CD4-positive, alpha-beta T cell treated with Interleukin-21 for 1 hour (primary cell): ENCODE results near the gene VIT.
"Not testable (repeated sequence)": the region's sequence is repeated elsewhere in the genome, so short reads cannot be mapped to it uniquely, and the experiment has no call there.

ENCODE experiments used
- DNase-seq: peaks from one replicate; pipeline ENCODE4 v3.0.0-alpha.2; 2020

The VIT gene

GRCh38 chr2:36809069-36809445 lies 112.5 kb downstream of the VIT start:
- DNase-seq = no peak

DNA sequence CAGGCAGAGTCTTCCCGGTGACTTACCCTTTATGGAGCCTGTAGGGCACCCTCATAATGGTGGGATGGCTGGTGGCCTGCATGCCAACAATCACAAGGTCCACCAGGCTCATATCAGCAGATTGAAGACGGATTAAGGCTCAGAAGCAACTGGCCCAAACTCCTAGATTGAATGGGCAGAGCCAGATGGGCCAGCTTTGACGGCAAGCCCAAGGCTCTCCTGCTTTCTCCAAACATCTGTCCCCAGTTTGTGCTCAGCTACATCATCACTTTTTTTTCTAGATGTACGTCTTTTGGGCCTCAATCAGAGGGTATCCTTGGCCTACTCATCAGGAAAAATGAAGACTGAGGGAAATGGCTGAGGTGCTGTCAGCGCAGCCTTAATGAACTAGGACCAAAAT lies 114.6 kb downstream of the VIT start:
- DNase-seq = no peak

GRCh38 chr2:36812196-36812595 lies 115.7 kb downstream of the VIT start:
- no peak for DNase-seq

- no peak for DNase-seq
Measured at GRCh38 chr2:36818542-36818941, 122.0 kb downstream of the VIT start.

- DNase-seq = no peak
Measured at GRCh38 chr2:36819095-36819711, 122.7 kb downstream of the VIT start.

DNA sequence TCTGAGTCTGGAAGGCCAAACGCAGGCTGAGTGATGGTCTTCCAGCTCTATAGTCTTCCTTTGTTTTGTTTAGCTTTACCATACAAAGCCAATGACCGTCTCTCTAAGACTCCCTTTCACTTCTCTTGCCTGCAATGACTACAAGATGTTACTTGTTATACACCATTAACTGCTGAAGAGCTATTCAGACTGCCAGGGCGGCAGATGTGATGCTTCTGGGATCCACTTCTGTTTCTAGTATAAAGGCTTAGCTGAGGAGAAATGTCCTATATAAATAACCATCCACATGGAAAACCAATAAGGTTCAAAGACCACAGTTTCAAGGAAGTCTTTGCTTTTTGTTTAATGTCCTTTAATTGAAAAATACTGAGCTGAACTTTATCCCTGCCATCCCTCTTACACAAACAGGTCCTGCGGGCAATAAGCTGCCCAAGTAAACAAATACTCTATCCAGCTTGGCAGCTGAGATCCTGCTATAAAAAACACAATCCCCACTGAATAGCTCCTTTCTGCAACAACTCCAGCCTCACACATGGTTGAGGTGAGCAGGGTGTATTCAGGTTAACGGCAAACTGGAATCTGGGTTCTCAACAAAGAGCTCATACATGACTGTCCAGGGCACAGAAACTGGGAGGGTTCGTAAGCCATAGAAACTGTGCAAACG lies 124.6 kb downstream of the VIT start:
- DNase-seq = no peak

DNA sequence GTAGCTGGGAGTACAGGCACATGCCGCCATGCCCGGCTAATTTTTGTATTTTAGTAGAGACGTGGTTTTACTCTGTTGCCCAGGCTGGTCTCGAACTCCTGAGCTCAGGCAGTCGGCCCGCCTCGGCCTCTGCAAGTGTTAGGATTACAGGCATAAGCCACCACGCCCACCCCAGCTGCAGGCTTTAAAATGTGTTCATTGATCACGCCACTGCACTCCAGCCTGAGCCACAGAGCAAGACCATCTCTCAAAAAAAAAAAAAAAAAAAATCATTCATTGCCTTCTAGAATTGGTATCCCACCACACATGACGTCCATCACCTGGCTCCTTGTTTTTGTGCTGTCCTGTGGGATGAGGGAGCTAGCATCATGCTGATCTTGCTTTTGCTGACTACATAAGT lies 127.4 kb downstream of the VIT start:
- no peak for DNase-seq

- DNase-seq = no peak
Measured at GRCh38 chr2:36824273-36824672, 127.8 kb downstream of the VIT start.

GRCh38 chr2:36824683-36825082 lies 128.2 kb downstream of the VIT start:
- not testable (repeated sequence) for DNase-seq

DNA sequence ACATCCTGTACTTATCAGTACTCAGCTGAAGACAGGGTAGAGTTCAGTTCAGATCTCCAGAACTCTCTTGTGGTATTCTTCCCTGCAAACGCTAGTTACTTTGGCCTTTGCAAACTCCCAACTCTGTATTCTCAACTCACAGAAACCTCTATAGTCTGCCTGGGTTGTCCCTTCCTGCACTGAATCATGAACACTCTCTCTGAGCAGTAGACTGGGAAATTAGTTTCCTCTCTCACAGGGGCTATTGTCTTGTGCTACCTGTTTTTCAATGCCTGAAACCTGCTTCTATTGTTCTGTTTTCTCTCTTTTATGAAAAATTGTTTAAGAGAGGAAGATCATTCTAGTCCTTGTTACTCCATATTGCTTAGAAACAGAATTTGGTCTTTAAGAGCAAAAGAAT lies 134.7 kb downstream of the VIT start:
- no peak for DNase-seq

- no peak for DNase-seq
Measured at GRCh38 chr2:36834203-36834602, 137.7 kb downstream of the VIT start.

DNA sequence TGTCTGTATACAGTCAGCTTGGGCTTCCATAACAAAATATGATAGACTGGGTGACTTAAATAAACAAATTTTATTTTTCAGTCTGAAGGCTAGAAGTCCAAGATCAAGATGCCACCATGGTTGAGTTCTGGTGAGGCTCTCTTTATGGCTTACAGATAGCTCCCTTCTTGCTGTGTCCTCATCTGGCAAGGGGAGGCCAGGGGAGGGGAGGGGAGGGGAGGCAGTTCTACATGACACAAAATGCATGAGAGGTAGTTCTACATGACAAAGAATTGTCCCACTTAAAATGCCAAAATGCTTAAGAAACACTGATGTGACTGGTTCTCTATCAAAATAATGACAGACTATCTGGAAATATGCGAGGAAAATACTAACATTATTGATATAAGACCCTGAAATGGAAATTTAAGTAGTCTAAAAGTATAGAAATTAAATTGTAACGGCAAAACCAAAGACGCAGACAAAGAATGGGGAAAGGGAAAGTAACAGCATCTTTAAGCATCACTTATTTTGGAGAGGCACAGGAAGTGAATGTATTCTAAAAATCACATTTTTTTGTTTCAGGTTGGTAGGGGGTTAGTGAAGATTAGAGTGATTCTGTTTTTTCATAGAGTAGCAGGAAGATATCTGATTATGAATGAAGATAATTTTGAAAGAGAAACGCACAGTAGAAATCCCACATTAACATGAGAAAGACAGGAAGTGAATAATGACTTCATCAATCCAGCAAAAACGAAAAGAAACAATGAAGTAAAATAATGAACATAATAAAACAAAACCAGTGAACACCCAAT lies 138.4 kb downstream of the VIT start:
- peak; percentile 21 for DNase-seq

GRCh38 chr2:36839976-36840617 lies 143.6 kb downstream of the VIT start:
- no peak for DNase-seq

- no peak for DNase-seq
Measured at GRCh38 chr2:36843838-36844237, 147.3 kb downstream of the VIT start.

DNA sequence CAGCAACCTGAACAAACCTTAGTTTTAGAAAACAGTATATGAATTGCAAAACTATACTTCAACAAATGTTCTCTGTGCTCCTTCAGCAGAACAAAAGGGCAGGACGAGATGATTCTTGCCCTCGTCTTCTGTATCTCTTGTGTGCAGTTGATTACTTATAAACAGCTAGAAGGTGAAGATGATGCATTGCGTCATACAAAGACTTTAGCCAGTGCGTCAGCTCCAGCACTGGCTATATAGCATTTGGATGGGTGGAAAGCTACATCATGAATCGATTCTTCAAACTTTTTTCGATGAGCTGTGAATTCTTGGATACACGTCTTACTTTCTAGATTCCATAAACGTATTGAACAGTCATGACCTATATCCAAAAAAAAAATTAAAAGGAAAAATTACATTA lies 152.8 kb downstream of the VIT start:
- no peak for DNase-seq

DNA sequence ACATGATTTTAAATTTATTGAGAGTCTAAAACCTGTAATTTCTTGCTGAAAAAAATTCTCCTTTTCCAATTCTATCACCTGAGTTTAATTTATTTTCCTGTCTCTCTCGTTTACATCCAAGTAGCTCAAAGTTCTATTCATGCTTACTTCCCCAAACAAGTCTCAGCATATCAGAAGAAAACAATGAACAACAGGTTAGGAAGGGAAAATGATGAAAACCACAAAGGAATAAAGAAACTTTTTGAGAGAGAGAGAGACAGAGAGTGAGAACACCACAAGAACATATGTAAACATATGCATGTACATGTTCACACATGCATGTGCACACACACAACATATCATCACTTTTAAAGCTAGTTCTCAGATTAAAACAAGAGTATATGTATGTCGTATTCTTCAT lies 157.7 kb downstream of the VIT start:
- DNase-seq = no peak

GRCh38 chr2:36855429-36855828 lies 158.9 kb downstream of the VIT start:
- no peak for DNase-seq

DNA sequence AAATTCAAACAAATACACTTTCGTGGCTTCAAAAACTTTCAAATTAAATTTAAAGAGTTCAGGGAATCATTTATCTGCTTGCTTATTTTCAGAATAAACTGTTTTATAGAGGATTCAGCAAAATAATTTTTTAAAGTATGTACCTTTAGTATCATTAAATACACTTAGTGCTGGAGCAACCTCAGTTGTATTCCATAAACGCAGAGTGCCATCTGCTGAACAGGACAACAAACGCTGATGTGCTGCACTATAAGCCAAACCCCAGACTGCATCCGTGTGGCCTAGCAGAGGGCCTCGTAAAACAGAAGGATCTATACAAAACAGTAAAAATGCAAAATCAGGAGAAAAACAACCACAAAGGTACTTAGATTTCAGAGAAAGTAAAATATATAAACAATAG lies 161.2 kb downstream of the VIT start:
- no peak for DNase-seq

GRCh38 chr2:36858551-36859365 lies 162.3 kb downstream of the VIT start:
- no peak for DNase-seq

GRCh38 chr2:36859366-36859792 lies 162.9 kb downstream of the VIT start:
- DNase-seq = no peak

DNA sequence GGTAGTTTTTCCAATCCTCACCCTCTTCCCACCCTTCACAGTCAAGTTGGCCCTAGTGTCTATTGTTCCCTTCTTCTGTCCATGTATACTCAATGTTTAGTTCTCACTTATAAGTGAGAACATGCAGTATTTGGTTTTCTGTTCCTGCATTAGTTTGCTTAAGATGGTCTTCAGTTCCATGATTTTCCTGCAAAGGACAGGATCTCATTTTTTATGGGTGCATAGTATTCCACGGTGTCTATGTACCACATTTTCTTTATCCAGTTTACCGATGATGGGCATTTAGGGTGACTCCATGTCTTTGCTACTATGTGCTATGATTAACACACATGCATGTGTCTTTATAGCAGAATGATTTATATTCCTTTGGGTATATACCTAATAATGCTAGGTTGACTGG lies 165.4 kb downstream of the VIT start:
- no peak for DNase-seq
